ENCODE data around the gene COA8.

GRCh38 chr14:103551338-103551762 is 11.4 kb upstream of the COA8 start:
- TF ChIP-seq CTCF (IDR thresholded peaks at IDR 0.05) (no peak), POLR2A (IDR thresholded peaks at IDR 0.05) (no peak)

Measured in heart left ventricle (tissue), 13 donors.